NCI-H187 treated with DMSO at 0.1 percent for 48 hours (cell line): ENCODE measurements around the gene EXOSC7.

Source experiments
- DNase-seq: peaks from one replicate; lab custom pipeline; 2025; lab: John Stamatoyannopoulos, UW

The EXOSC7 gene

GRCh38 chr3:45055411-45056143 is 79.5 kb downstream of the EXOSC7 start:
- DNase-seq = no peak

GRCh38 chr3:45056608-45057301 is 80.7 kb downstream of the EXOSC7 start:
- DNase-seq = no peak

- no peak for DNase-seq
Observed at GRCh38 chr3:45057557-45057956, 81.5 kb downstream of the EXOSC7 start.

- no peak for DNase-seq
Observed at GRCh38 chr3:45059132-45059531, 83.1 kb downstream of the EXOSC7 start.

- no peak for DNase-seq
Observed at GRCh38 chr3:45060165-45060892, 84.3 kb downstream of the EXOSC7 start.
